NCI-H460 (cell line): Measurements from ENCODE around the gene SUPT3H. TPM values are rescaled to one million over a fixed set of nuclear protein-coding genes. Genes with fewer than 3 reads are reported as not detected.

Source experiments
- DNase-seq: peaks from one replicate; pipeline ENCODE4 v3.0.0-alpha.2; 2016; ENCODE audit warnings: low read depth; ENCODE audit errors: extremely low read depth
- small RNA-seq, 2 experiments: library from RNA; depleted of rRNA; stranded (forward); fragments of <200 nt; gene quantifications; one replicate each; pipeline ENCODE3, GENCODE V24; 2014
- total RNA-seq: library from RNA; depleted of rRNA; stranded (reverse); fragments of >200 nt; shearing (Covaris generic); gene quantifications from 2 replicates; pipeline ENCODE4 v1.2.3, GENCODE V29; 2014; rRNA removed

Gene SUPT3H
- total RNA-seq, 1 experiment from 2014 or later, result 5.9 TPM

DNA sequence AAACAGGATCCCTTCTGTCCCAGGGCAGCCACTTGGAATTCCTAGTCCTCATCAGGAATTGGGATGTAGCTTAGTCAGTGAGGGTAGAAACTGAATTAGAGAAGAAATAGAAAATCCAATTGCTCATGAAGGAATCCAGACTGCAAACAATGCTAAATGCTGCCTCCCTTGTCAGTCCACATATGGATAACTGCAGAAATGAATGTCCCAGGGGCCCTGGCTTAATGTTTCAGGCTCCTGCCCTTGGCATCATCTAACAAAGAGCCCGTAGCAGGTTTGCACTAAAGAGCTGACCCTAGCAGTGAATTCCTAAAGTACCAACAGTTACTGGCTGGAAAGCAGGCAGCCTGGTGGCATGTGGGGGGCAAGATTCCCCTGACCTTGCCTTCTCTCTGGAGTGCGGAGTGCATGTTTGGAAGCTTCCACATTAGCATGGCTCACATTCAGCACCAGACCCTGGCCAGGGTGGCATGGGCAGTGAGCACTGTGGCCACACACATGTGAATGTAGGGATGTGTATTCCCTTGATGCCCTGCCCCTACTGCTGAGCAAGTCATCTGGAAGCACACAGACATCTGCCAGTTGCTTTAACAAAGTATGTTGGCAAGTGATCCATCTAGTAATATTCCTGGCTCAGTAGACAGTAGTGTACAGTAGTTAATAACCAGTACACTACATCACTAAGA is 595.7 kb downstream of the SUPT3H start:
- no peak for DNase-seq

DNA sequence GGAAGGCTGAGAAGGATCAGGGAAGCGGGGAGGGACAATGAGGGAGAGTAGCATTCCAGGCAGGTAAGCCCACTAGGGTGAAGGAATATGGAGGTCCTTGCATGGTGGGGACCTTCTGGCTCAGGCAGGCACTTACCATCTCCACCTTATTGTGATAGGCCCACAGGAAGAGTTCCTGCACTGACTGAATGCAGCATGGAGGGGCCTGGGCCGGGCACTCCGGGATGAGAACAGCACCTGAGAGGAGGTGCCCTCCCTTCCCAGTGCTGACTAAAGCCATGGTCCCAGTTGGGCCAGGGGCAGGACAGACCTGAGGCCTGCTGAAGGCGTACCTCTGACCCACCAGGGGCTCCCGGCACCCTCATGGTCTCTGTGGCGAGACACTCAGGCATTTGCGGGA is 597.6 kb downstream of the SUPT3H start:
- DNase-seq, result no peak

DNA sequence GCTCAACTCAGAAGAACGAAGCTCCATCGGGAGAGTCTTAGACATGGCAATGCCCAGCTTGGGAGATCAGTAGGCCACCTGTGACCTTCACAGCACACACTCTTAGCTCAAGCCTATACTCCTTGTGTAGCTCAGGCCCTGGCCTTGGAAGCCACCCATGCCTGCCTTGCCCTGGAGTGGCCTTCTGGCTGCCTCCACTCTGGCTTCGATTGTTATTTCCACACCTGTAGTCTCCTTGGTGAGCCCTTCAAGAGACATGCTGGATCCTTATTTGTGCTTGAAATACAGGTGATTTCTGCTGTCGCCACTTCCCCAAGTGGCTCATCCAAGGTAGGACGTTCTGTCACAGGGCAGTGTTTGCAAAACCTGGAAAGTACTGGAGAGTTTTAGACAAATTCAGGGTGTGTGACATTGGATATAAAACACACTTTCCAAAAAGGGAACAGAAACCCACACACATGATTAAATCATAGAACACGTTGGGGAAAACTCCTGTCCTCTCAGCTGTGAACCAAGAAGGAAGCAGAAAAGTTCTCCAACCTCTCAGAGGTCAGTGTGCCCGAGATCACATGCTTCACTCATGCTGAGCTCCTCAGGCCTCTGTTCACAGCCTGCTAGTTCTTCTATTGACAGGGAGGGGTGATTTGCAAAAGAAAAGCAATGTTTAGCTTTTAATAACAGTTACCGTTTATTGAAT is 598.5 kb downstream of the SUPT3H start:
- DNase-seq, result no peak

Small RNAs within 50 kb of the gene (small RNA-seq; reads per million reads assigned to genes)
- gene MIR586, result 0 to 0.12 reads per million in 2 experiments

Other genes with a start within 250 kb of the SUPT3H start
- gene RUNX2, start 49.6 kb downstream of the SUPT3H start, total RNA-seq, result 0.06 and 0.10 TPM in 2 replicates